Right cardiac atrium (tissue), 5 donors: ENCODE data around the gene GAS1. TPM values are rescaled to one million over a fixed set of nuclear protein-coding genes. Genes with fewer than 3 reads are reported as not detected.

Experiments used
- ATAC-seq, 2 donors: fragments of 200-7000 bp; cut with Tn5 transposase; one replicate each; pipeline versions ENCODE4 v1.8.0 to v1.9.1; 2020; ENCODE audit warnings: moderate library complexity in 2 of 2, mild to moderate bottlenecking in 1 of 2
- DNase-seq, 3 donors: peaks; one replicate each; pipeline ENCODE4 v3.0.0-alpha.2; 2020
- H3K27ac ChIP-seq: one replicate; pipeline ENCODE4 v1.5.1; 2013; ENCODE audit warnings: mild to moderate bottlenecking, low read length, control low read depth, moderate library complexity
- H3K27me3 ChIP-seq: one replicate; pipeline ENCODE4 v1.6.1; 2013; ENCODE audit not compliant: control insufficient read depth, insufficient read depth
- H3K4me1 ChIP-seq: one replicate; pipeline ENCODE4 v1.6.1; 2013; ENCODE audit warnings: low read length; ENCODE audit not compliant: control insufficient read depth, insufficient read depth
- H3K4me3 ChIP-seq: one replicate; pipeline ENCODE4 v1.5.1; 2013; ENCODE audit warnings: low read length, control low read depth
- H3K9me3 ChIP-seq: one replicate; pipeline ENCODE4 v1.6.1; 2013; ENCODE audit warnings: low read length; ENCODE audit not compliant: control insufficient read depth
- WGBS: extraction: QIAGEN DNeasy Blood & Tissue Kit; methylation state at CpG from one replicate; pipeline ENCODE4 v1.1.7; 2013; 5-methylcytosine and 5-hydroxymethylcytosine counted together
- intact Hi-C, 4 donors: fragments of 100-400 bp; cut with DNase I; formaldehyde crosslinking; loops; one replicate each; pipeline versions ENCODE4 v1.11.0 to v1.14.0; 2022 to 2023
- long read RNA-seq, 4 donors: library from polyadenylated mRNA; unstranded; transcript quantifications; one replicate each; pipeline ENCODE4 v2.0.0, GENCODE V29; 2020 to 2021
- polyA plus RNA-seq: library from polyadenylated mRNA; stranded (reverse); fragments of 200-250 nt; gene quantifications from one replicate; pipeline ENCODE4 v1.2.3, GENCODE V29; 2013
- total RNA-seq, 4 donors: library from RNA; stranded (reverse); fragmentation: NEBNext Ultra II Directional; extraction: Animal tissue kit (Norgen Biotek cat#: 25700); gene quantifications; one replicate each; pipeline ENCODE4 v1.2.1, GENCODE V29; 2021
- donor health status: healthy with polysubstance abuse.
- donor health status: DM: no; HTN: yes; CAD: no.
- donor health status: DM: no; HTN: no; CAD: no.
- donor health status: DM: no; HTN: yes; CAD: no; lungs with severe emphysema.
- donor health status: DM: yes; HTN: yes; CAD: no.

Gene GAS1
- 10 to 100 TPM; 17.8 to 44.8 (median 30.6) TPM for total RNA-seq
- polyA plus RNA-seq, result 16.6 TPM
- long read RNA-seq, donor 1, transcript GAS1-201 (1 exons, 2,827 nt), result major isoform, 91 of 91 reads
- long read RNA-seq, donor 1, partial matches to known transcripts, result 0 of 91 reads
- long read RNA-seq, donor 1, other reads (novel, unspliced or antisense), result 0 of 91 reads
- long read RNA-seq, donor 2, transcript GAS1-201 (1 exons, 2,827 nt), result major isoform, 49 of 49 reads
- long read RNA-seq, donor 2, partial matches to known transcripts, result 0 of 49 reads
- long read RNA-seq, donor 2, other reads (novel, unspliced or antisense), result 0 of 49 reads
- long read RNA-seq, donor 3, transcript GAS1-201 (1 exons, 2,827 nt), result major isoform, 12 of 12 reads
- long read RNA-seq, donor 3, partial matches to known transcripts, result 0 of 12 reads
- long read RNA-seq, donor 3, other reads (novel, unspliced or antisense), result 0 of 12 reads
- long read RNA-seq, donor 4, transcript GAS1-201 (1 exons, 2,827 nt), result major isoform, 21 of 22 reads
- long read RNA-seq, donor 4, partial matches to known transcripts, result 0 of 22 reads
- long read RNA-seq, donor 4, other reads (novel, unspliced or antisense), result 1 of 22 reads

DNA sequence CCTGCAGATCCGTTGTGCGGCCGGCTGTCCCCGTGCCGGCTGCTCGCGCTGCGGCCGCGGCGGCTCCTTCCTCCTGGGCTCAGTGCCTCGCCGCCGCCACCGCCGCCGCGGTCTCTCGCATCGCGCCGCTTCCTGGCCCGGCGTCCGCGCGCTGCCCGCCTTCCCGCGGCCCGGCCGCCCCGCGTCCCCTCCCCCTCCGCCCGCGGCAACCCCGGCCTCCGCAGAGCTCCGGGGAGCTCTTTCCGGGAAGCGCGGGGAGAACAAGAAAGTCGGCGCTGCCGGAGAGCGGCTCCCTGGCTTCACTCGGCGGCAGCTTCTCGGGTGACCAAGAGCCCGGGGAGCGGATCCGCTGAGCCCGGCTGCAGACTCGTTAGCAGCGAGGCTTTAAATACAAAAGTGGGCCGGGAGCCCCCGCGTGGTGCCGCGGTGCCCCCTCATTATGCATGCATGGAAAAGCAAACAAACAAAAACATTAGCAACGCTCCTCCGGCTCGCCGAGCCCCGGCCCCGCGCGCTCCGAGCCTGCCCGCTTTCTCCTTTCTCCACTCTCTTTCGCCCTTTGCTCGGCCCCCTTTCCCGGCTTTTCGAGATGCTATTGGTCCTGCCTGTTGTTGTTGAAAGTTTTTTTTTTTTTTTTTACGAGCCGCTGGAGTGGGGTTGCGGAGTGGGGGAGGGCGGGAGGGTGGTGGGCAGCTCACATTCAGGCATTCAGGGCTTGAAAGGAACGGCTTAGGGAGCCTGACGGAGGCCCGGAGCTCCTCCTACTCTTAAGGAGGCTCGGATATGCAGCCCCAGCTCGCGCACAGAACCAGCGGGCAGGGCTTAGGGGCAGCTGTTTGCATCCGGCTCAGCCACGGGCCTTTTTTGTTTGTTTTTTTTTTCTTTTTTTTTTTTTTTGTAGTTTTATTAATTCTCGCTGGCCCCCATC lies at the start of gene GAS1:
GAS1 (minus strand) TSS at position 361 of the 928 bp plus-strand sequence. CDS start 727 bp downstream, outside the sequence.
- DNase-seq, result peak; percentile 91 to 96 (median 95)
- no peaks in the 10 kb centered on the region for H3K4me1 ChIP-seq
- under 1% methylated on average over 89 of the region's 89 CpGs for WGBS
- peak within 1 kb of the TSS; percentile 89 for H3K27ac ChIP-seq
- intact Hi-C loops, result loop anchor here in 2 of 4 donors (5.0 to 10.0 kb wide), 3 partner anchors 313 to 463 kb away; no protein-coding TSS in a partner anchor
- H3K4me3 ChIP-seq, result peak within 1 kb of the TSS; percentile 95
- H3K27me3 ChIP-seq, result no peaks in the 10 kb centered on the region
- no peaks in the 10 kb centered on the region for H3K9me3 ChIP-seq
- peak; percentile 95 to 96 for ATAC-seq

DNA sequence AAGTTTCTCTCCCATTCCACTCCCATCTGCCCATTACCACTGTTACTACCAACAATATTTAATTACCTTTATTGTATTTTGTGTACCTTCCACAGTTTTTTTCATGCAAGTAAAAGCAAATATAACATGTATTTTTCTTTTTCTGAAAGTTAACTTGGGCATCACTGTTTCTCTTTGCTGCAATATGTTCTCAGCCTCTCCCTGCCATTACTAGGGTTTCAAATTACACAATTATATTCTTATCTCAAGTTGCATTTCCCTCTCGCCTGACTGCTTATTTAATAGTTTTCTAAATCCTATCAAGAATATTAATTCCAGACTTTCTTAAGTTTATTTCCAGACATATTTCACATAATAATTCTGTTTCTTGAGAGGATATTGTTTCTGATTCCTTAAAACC lies 46.9 kb upstream of the GAS1 start:
- Histone ChIP-seq H3K27ac (no peak overlapping the region), H3K27me3 (no peaks in the 10 kb centered on the region), H3K4me1 (no peaks in the 10 kb centered on the region), H3K4me3 (no peak overlapping the region), H3K9me3 (no peaks in the 10 kb centered on the region)
- 21% methylated on average over 1 of the region's 1 CpG for WGBS
- intact Hi-C loops, result no loop called here
- DNase-seq, result no peak
- no peak for ATAC-seq

- Histone ChIP-seq H3K4me1 (no peaks in the 10 kb centered on the region), H3K27ac (no peak overlapping the region), H3K9me3 (no peaks in the 10 kb centered on the region), H3K4me3 (no peak overlapping the region), H3K27me3 (no peaks in the 10 kb centered on the region)
- DNase-seq (no peak), ATAC-seq (no peak)
- intact Hi-C loops, result no loop called here
Measured at GRCh38 chr9:86993830-86994229, 46.5 kb upstream of the GAS1 start.

- DNase-seq (no peak), ATAC-seq (no peak)
- no peaks in the 10 kb centered on the region for H3K9me3 ChIP-seq
- no peaks in the 10 kb centered on the region for H3K4me1 ChIP-seq
- H3K27me3 ChIP-seq, result no peaks in the 10 kb centered on the region
- no peak overlapping the region for H3K4me3 ChIP-seq
- 85% methylated on average over 4 of the region's 4 CpGs for WGBS
- intact Hi-C loops, result no loop called here
- H3K27ac ChIP-seq, result no peak overlapping the region
Measured at GRCh38 chr9:86991077-86991476, 43.8 kb upstream of the GAS1 start.

- no peaks in the 10 kb centered on the region for H3K9me3 ChIP-seq
- DNase-seq, result no peak
- WGBS, result 91% methylated on average over 2 of the region's 2 CpGs
- H3K27me3 ChIP-seq, result no peaks in the 10 kb centered on the region
- intact Hi-C loops, result no loop called here
- no peak overlapping the region for H3K4me3 ChIP-seq
- no peak for ATAC-seq
- no peaks in the 10 kb centered on the region for H3K4me1 ChIP-seq
- H3K27ac ChIP-seq, result no peak overlapping the region
Measured at GRCh38 chr9:86990290-86990689, 43.0 kb upstream of the GAS1 start.

DNA sequence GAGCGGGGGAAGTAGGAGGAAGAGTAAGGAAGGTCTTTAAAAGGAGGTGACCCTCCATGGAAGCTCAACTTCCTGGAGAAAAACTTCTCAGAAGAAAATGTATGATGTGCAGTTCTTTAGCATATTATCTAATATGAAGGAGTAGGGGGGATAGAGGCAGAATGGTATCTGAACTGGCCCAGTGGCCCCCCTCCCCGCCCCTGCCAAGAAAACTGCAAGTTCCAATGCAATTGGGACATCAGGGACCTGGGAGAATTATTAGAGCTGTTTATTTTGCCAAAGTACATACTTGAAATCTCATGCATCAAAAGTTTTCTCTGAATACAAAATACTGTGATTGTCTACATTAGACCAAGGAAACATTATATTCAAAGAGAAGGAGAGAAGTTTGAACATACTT lies 40.6 kb upstream of the GAS1 start:
- intact Hi-C loops, result no loop called here
- Histone ChIP-seq H3K4me1 (no peaks in the 10 kb centered on the region), H3K4me3 (no peak overlapping the region), H3K27ac (no peak overlapping the region), H3K27me3 (no peaks in the 10 kb centered on the region), H3K9me3 (no peaks in the 10 kb centered on the region)
- DNase-seq (peak in 1 of 3 donors; percentile 54), ATAC-seq (no peak)
- WGBS, result 88% methylated on average over 2 of the region's 2 CpGs

DNA sequence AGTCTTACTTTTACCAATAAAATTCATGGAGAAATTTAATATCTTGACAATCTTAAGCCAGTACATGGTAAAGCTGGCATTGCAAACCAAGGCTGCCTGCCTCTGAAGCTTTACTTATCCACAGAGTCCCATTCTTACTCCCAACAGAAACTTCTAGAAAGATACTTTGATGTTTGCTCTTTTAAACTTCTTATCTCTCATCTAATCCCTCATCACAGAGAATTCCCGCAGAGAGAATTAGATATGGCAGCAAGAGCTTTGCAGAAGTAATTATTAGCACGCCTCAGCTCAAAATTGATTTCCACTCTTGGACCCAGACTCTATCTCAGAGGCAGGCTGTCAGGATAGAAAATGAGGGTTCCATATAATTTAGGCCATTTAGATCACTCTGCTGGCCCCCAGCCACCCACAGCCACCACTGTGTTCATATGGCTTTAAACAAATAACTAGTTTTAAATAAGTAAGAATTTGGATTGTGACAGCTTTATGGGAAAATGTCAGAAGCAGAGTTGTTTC lies 37.9 kb upstream of the GAS1 start:
- Histone ChIP-seq H3K4me1 (no peaks in the 10 kb centered on the region), H3K27ac (no peak overlapping the region), H3K4me3 (no peak overlapping the region), H3K9me3 (no peaks in the 10 kb centered on the region), H3K27me3 (no peaks in the 10 kb centered on the region)
- 78% methylated on average over 2 of the region's 2 CpGs for WGBS
- no peak for DNase-seq
- no peak for ATAC-seq
- intact Hi-C loops, result no loop called here

DNA sequence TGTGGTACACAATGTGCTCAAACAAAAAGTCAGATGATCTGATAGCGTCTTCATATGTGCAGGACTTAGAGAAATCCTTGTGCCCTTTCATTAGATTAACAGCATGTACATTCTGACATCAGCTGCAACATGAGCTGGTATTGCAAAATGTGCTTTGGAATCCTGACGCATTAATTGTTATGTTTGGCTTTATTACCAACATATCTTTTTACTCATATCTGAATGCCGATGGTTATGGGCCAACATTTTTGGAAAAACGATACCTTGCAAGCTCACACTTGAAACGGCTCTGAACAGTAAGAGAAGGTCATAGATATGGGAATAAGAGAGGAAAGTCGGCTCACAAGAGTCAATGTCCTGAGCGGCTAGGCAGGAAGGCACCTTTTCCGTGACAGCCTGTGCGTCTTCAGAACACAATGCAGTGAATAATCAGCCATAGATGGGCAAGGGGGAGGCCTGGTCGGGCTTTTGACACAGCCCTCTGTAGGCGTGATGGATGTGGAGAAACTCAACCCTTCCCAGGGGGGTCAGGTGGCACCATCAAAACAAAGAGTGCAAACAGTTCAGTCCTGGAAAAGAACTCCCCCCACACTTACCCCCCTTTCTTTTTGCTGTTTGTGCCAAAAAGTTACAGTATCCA lies 36.4 kb upstream of the GAS1 start:
- Histone ChIP-seq H3K9me3 (no peaks in the 10 kb centered on the region), H3K4me3 (no peak overlapping the region), H3K4me1 (no peaks in the 10 kb centered on the region), H3K27me3 (no peaks in the 10 kb centered on the region), H3K27ac (no peak overlapping the region)
- intact Hi-C loops, result no loop called here
- ATAC-seq, result peak; percentile 81 to 85
- WGBS, result 38% methylated on average over 11 of the region's 11 CpGs
- peak; percentile 40 to 62 (median 42) for DNase-seq

- WGBS, result 56% methylated on average over 4 of the region's 4 CpGs
- DNase-seq, result peak; percentile 46 to 75 (median 62)
- Histone ChIP-seq H3K4me1 (no peaks in the 10 kb centered on the region), H3K4me3 (no peak overlapping the region), H3K27me3 (no peaks in the 10 kb centered on the region), H3K9me3 (no peaks in the 10 kb centered on the region), H3K27ac (no peak overlapping the region)
- ATAC-seq, result peak; percentile 72 to 80
- intact Hi-C loops, result no loop called here
Measured at GRCh38 chr9:86983249-86983619, 35.9 kb upstream of the GAS1 start.

GRCh38 chr9:86980802-86981201 lies 33.5 kb upstream of the GAS1 start:
- intact Hi-C loops, result no loop called here
- Histone ChIP-seq H3K4me3 (no peak overlapping the region), H3K9me3 (no peaks in the 10 kb centered on the region), H3K27me3 (no peaks in the 10 kb centered on the region), H3K4me1 (no peaks in the 10 kb centered on the region), H3K27ac (no peak overlapping the region)
- no peak for DNase-seq
- ATAC-seq, result no peak
- 91% methylated on average over 3 of the region's 3 CpGs for WGBS
